GM12874 (cell line): ENCODE results near the gene SLC22A23.

ENCODE experiments used
- TF ChIP-seq, protein P1 (sequence below): IDR thresholded peaks from 2 replicates; pipeline ENCODE4 v1.5.1; 2011; ENCODE audit warnings: low read depth, mild to moderate bottlenecking, control low read depth, low read length, moderate library complexity; ENCODE audit not compliant: insufficient read depth

The SLC22A23 gene

DNA sequence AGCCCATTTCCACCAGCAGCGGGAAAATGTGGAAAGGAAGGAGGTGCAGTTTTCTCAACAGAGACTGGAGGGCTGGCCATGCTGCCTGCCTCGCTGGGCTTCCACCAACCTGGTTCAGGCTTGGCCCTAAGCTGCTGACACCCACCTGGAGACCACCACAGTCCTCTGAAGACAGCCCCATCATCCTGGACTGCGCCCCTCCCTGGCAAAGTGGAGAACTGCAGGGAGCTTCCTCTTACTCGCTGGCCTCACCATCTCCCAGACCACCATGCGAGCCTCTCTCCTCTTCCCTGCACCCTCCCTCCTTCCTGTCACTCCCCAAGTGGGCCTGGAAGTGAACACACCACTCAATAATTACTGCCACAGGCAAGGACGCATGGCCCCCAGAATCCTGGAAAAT, 126.7 kb downstream of the SLC22A23 start:
- TF ChIP-seq, protein P1, sequence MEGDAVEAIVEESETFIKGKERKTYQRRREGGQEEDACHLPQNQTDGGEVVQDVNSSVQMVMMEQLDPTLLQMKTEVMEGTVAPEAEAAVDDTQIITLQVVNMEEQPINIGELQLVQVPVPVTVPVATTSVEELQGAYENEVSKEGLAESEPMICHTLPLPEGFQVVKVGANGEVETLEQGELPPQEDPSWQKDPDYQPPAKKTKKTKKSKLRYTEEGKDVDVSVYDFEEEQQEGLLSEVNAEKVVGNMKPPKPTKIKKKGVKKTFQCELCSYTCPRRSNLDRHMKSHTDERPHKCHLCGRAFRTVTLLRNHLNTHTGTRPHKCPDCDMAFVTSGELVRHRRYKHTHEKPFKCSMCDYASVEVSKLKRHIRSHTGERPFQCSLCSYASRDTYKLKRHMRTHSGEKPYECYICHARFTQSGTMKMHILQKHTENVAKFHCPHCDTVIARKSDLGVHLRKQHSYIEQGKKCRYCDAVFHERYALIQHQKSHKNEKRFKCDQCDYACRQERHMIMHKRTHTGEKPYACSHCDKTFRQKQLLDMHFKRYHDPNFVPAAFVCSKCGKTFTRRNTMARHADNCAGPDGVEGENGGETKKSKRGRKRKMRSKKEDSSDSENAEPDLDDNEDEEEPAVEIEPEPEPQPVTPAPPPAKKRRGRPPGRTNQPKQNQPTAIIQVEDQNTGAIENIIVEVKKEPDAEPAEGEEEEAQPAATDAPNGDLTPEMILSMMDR = peak; percentile 39

DNA sequence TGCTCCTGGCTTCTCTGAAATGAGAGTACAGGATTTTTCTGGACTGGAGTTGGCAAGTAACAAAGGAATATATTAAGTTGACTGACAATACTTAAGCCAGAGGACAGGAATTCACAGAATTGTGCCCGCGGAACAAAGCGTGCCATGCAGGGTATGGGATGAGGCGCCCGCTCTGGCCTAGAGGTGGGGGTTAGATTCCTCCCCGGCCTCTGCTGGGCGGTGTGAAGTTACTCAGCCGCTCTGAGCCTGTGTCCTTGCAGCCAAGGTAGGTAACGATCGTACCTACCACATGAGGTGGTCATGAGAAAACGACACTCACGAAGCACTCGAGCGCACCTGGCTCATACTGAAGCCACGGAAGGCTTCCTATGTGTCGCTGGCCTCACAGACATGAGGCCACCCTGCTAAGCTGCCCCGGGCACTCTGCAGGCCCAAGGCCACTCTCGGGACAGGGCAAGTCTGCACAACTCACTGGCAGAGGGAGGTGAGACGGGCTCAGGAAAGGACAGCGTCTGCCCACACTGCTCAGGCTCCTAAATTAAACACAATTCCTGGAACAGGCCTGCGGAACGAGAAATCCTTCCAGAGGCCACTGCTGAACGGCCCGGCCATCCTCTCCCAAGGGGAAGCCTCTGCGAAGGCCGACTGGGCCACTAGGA, 127.3 kb downstream of the SLC22A23 start:
- TF ChIP-seq, protein P1 = no peak

DNA sequence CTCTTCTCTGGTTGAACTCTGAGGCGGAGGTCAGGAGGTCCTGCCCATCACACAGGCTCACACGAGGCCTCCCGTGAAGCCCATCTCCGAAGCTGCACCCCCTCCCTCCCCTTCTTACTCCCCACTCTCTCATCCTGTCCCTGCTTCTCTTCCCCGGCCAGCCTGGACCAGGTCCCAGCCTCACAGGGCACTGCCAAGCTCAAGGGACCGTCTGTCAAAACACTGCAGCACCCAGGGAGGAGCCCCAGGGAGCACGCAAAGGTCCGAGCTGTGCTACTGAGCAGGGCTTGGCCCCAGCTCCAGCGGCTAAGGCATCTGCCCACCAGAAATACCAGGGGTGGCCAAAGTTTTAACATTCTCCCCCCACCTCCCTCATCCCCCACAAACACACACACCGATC, 128.1 kb downstream of the SLC22A23 start:
- TF ChIP-seq, protein P1 = no peak

DNA sequence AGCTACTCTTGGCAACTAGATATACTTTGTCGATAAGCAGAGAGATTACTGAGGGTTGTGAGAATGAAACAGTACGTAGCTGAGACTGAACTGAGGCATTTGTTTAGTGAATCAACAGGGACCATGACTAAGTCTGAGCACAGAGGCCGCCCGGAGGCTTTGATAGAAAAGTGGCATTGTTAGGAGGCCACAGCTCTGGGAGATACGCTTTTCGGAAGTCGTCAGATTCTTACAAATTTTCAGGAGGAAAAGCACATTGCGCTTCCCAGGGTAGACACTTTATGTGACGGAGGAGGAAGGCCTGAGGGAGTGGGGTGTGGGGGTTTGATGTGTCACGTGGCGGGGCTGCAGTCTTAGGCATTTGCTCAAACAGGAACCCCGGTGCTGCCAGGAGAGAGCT, 128.7 kb downstream of the SLC22A23 start:
- TF ChIP-seq, protein P1 = no peak

DNA sequence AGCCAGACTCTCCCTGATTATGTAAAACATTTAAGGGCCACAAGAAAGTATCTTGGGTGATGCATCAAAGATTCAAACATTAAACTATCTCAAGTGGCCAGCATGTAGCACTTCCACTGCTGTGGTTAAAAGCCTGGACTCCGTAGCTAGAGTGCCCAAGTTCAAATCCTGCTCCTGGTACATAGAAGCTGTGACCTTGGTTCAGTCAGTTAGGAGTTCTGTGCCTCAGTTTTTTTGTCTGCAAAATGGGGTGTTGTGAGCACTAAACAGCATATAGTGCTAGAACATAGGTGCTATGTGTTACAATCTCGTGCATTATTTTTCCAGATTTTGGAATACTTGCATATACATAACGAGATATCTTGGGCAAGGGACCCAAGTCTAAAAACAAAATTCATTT, 129.4 kb downstream of the SLC22A23 start:
- TF ChIP-seq, protein P1 = no peak

DNA sequence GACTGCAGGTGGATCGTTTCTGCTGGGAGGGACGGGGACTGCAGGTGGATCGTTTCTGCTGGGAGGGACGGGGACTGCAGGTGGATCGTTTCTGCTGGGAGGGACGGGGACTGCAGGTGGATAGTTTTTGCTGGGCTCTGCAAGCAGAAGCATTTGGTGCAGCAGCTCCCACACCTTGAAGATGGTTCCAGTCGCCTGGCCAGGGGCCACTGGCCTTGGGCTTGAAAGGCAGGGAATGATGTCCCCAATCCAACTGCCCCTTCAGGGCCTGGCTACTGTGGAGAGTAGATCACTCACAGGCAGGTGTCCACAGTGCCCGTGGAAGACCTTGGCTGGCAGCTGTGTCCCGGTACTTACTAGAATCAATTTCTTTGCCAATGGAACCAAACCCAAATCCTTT, 129.9 kb downstream of the SLC22A23 start:
- TF ChIP-seq, protein P1 = no peak

DNA sequence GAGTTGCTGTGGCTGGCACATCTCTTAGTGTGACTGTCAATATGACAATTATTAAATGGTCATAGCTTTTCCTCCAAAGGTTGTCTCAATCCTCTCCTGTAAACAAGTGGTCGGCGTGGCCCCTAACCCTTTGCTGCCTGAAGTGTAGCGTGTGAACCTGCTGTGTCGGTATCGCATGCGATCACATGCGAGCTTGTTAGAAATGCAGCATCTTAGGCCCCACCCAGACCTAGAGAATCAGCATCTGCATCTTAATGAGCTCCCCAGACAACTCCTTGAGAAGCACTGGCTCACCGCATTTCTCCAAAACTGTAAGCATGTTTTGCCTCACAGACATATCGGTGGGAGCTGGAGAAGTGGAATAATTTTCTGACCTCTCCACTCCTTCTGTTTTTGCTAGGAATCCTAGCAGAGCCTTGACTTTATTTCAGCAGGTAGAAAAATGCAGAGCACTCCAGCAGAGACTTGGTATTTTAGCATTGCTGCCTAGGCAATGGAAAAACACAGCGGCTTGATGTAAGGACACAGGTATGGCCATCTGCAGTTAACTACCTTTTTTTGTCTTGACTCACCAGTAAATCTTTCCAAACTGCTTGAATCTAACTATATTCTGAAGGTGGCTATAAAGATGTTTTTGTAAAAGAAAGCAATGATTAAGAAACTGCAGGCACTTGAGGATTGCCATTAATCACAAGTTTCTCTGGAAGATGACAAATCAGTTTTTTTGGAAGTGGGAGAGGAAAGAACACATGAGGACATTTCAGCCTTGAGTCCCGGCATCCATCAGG, 130.5 kb downstream of the SLC22A23 start:
- TF ChIP-seq, protein P1 = no peak
